Smooth muscle cell (in vitro differentiated cells): ENCODE measurements around the gene DAB1. TPM values are rescaled to one million over a fixed set of nuclear protein-coding genes. Genes with fewer than 3 reads are reported as not detected.

Source experiments
- DNase-seq: peaks from one replicate; lab custom pipeline; 2025; ENCODE audit not compliant: unreplicated experiment; lab: John Stamatoyannopoulos, UW
- H2AFZ ChIP-seq: fragments of 200-600 bp; sonication (generic); 2 replicates; pipeline ENCODE4 v1.6.0; 2016; ENCODE audit warnings: antibody characterized with exemption, low read depth, mild to moderate bottlenecking
- H3F3A ChIP-seq: fragments of 200-600 bp; sonication (generic); 2 replicates; pipeline ENCODE4 v1.6.0; 2017; ENCODE audit warnings: antibody characterized with exemption, low read depth
- H3K27ac ChIP-seq: fragments of 200-600 bp; sonication (generic); 2 replicates; pipeline ENCODE4 v1.5.1; 2016; ENCODE audit warnings: low read depth, mild to moderate bottlenecking
- H3K27me3 ChIP-seq: fragments of 200-600 bp; sonication (generic); 2 replicates; pipeline ENCODE4 v1.6.1; 2016; ENCODE audit warnings: low read depth, mild to moderate bottlenecking
- H3K36me3 ChIP-seq: fragments of 200-600 bp; sonication (generic); 2 replicates; pipeline ENCODE4 v1.5.1; 2016; ENCODE audit warnings: low read depth
- H3K4me1 ChIP-seq: fragments of 200-600 bp; sonication (generic); 2 replicates; pipeline ENCODE4 v1.5.1; 2016; ENCODE audit warnings: low read depth
- H3K4me2 ChIP-seq: fragments of 200-600 bp; sonication (generic); 2 replicates; pipeline ENCODE4 v1.6.0; 2016; ENCODE audit warnings: mild to moderate bottlenecking
- H3K4me3 ChIP-seq: fragments of 200-600 bp; sonication (generic); 2 replicates; pipeline ENCODE4 v1.5.1; 2016; ENCODE audit warnings: mild to moderate bottlenecking
- H3K79me2 ChIP-seq: fragments of 200-600 bp; sonication (generic); 2 replicates; pipeline ENCODE4 v1.6.0; 2016; ENCODE audit warnings: low read depth, mild to moderate bottlenecking
- H3K9ac ChIP-seq: fragments of 200-600 bp; sonication (generic); 2 replicates; pipeline ENCODE4 v1.6.0; 2016; ENCODE audit warnings: low read depth
- H3K9me3 ChIP-seq: fragments of 200-600 bp; sonication (generic); replicated peaks from 2 replicates; pipeline ENCODE4 v1.5.1; 2016; ENCODE audit warnings: low read depth
- H4K20me1 ChIP-seq: fragments of 200-600 bp; sonication (generic); 2 replicates; pipeline ENCODE4 v1.6.0; 2016; ENCODE audit warnings: low read depth
- WGBS: methylation state at CpG from one replicate; pipeline ENCODE4 v1.1.7; 2016; ENCODE audit warnings: low lambda C conversion rate; 5-methylcytosine and 5-hydroxymethylcytosine counted together
- polyA plus RNA-seq: library from polyadenylated mRNA; unstranded; fragments of >200 nt; fragmentation: Nextera tagmentation; extraction: Ambion mirVana; gene quantifications from 2 replicates; pipeline ENCODE4 v1.2.1, GENCODE V29; 2016
- total RNA-seq: library from RNA; depleted of rRNA; stranded (reverse); fragments of >200 nt; gene quantifications from 2 replicates; pipeline ENCODE4 v1.2.3, GENCODE V29; 2014
- TF ChIP-seq, protein P1 (sequence below): fragments of 200-600 bp; sonication (generic); IDR thresholded peaks from 2 replicates; pipeline ENCODE4 v1.5.1; 2017; ENCODE audit warnings: borderline replicate concordance, mild to moderate bottlenecking, antibody characterized with exemption; ENCODE audit not compliant: insufficient read depth, poor library complexity, severe bottlenecking

Gene DAB1
- total and polyA plus RNA-seq, 2 experiments from 2014 or later: 0.22 to 0.30 TPM

DNA sequence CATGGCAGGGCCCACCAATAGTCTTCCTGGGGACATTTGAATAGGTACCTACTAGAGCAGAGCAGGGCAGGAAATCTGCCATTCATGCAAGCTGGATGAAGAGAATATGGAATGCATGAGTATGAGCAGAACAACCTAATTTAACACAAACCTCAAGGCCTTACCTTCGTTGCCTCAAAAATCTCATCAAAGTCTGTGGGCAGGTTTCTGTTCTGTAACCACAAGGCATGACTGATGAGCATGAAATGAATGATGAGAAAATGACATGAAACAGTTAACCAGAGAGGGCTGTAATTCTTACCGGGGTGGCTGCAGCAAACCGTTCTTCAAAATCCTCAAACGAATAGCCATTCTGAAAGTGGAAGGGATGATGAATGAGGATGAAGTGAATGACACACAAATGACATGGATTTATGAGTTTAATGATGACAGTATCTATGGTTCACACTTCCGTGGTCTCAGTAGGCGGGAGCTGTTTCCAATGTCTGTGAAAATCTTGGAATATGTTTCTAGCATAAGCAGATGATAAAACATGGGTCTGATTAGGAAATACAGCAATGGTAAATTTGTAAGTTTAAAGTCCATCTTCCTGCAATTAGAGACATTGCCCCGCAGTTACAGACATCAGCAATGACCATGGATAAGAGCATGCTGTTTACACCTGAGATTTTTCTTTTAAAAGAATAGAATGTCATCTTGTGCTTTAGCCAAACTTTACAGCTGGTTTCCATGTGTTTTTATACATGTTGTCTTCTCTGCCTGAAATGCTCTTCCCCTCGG lies 390.4 kb downstream of the DAB1 start:
- no peaks in the 10 kb centered on the region for H3K4me1 ChIP-seq
- no peak overlapping the region for H3K4me3 ChIP-seq
- no peaks in the 10 kb centered on the region for H3F3A ChIP-seq
- no peaks in the 10 kb centered on the region for H3K27me3 ChIP-seq
- H3K36me3 ChIP-seq: no peaks in the 10 kb centered on the region
- no peaks in the 10 kb centered on the region for H3K9me3 ChIP-seq
- WGBS: 82% methylated on average over 8 of the region's 8 CpGs
- no peak for DNase-seq
- no peak overlapping the region for H2AFZ ChIP-seq
- H3K4me2 ChIP-seq: no peak overlapping the region
- no peak overlapping the region for H3K9ac ChIP-seq
- no peaks in the 10 kb centered on the region for H4K20me1 ChIP-seq
- H3K27ac ChIP-seq: no peak overlapping the region
- TF ChIP-seq, protein P1, sequence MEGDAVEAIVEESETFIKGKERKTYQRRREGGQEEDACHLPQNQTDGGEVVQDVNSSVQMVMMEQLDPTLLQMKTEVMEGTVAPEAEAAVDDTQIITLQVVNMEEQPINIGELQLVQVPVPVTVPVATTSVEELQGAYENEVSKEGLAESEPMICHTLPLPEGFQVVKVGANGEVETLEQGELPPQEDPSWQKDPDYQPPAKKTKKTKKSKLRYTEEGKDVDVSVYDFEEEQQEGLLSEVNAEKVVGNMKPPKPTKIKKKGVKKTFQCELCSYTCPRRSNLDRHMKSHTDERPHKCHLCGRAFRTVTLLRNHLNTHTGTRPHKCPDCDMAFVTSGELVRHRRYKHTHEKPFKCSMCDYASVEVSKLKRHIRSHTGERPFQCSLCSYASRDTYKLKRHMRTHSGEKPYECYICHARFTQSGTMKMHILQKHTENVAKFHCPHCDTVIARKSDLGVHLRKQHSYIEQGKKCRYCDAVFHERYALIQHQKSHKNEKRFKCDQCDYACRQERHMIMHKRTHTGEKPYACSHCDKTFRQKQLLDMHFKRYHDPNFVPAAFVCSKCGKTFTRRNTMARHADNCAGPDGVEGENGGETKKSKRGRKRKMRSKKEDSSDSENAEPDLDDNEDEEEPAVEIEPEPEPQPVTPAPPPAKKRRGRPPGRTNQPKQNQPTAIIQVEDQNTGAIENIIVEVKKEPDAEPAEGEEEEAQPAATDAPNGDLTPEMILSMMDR: no peak
- H3K79me2 ChIP-seq: no peaks in the 10 kb centered on the region

GRCh38 chr1:57026624-57027354 lies 397.1 kb downstream of the DAB1 start:
- H4K20me1 ChIP-seq: no peaks in the 10 kb centered on the region
- no peaks in the 10 kb centered on the region for H3K27me3 ChIP-seq
- H3K79me2 ChIP-seq: no peaks in the 10 kb centered on the region
- H2AFZ ChIP-seq: no peak overlapping the region
- H3K9ac ChIP-seq: no peak overlapping the region
- H3K4me1 ChIP-seq: no peaks in the 10 kb centered on the region
- H3K4me2 ChIP-seq: no peak overlapping the region
- H3K27ac ChIP-seq: no peak overlapping the region
- TF ChIP-seq, protein P1: no peak
- no peak for DNase-seq
- 70% methylated on average over 4 of the region's 4 CpGs for WGBS
- H3K9me3 ChIP-seq: no peaks in the 10 kb centered on the region
- no peaks in the 10 kb centered on the region for H3K36me3 ChIP-seq
- no peaks in the 10 kb centered on the region for H3F3A ChIP-seq
- H3K4me3 ChIP-seq: no peak overlapping the region

DNA sequence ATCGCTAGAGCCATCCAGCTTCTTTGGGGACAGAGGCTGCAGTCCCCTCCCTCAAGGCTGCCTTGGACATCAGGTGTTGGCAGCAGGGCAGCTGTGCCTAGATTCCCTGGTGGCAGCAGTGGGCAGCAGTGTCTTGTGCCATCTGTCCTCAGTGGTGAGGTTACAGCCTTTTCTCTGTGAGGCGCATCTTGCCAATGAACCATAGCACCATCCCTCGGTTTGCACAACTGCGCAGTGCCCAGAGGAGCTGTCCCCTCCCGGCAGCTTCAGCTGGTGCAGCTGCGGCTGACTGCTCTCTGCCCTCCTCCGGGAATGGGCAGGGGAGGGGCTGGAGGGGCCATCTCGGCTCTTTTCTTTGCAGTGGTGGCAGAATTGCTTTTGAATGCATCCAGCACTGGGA lies 399.0 kb downstream of the DAB1 start:
- Histone ChIP-seq H3F3A (no peaks in the 10 kb centered on the region), H3K9me3 (no peaks in the 10 kb centered on the region), H2AFZ (no peak overlapping the region), H3K4me2 (no peak overlapping the region), H3K27ac (no peak overlapping the region), H3K36me3 (no peaks in the 10 kb centered on the region), H4K20me1 (no peaks in the 10 kb centered on the region), H3K4me3 (no peak overlapping the region), H3K4me1 (no peaks in the 10 kb centered on the region), H3K9ac (no peak overlapping the region), H3K79me2 (no peaks in the 10 kb centered on the region), H3K27me3 (no peaks in the 10 kb centered on the region)
- WGBS: 88% methylated on average over 8 of the region's 8 CpGs
- no peak for DNase-seq
- TF ChIP-seq, protein P1: no peak
